Omental fat pad (tissue), 4 donors: ENCODE results near the gene RPL27. TPM values are rescaled to one million over a fixed set of nuclear protein-coding genes. Genes with fewer than 3 reads are reported as not detected.

Experiments used
- ATAC-seq: fragments of 150-250 bp; one replicate; pipeline ENCODE4 v1.9.1; 2016; ENCODE audit warnings: mild to moderate bottlenecking, moderate library complexity; ENCODE audit not compliant: low FRiP score
- DNase-seq: peaks from one replicate; pipeline ENCODE4 v3.0.0-alpha.2; 2019; ENCODE audit warnings: low spot score
- total RNA-seq, 4 donors: library from RNA; depleted of rRNA; stranded (reverse); fragments of >200 nt; gene quantifications; one replicate each; pipeline ENCODE4 v1.1.0, GENCODE V29; 2016
- TF ChIP-seq, protein P1 (sequence below), 3 donors: fragments of 450-650 bp; IDR thresholded peaks; one replicate each; pipeline ENCODE4 v1.5.1; 2016 to 2017; ENCODE audit warnings: antibody characterized with exemption in 3 of 3, mild to moderate bottlenecking in 3 of 3, moderate library complexity in 2 of 3

Gene RPL27
- total RNA-seq, 4 donors from 2014 or later, result 852 to 1,453 (median 1,237) TPM

GRCh38 chr17:43011728-43012472 is 13.7 kb downstream of the RPL27 start:
- no peak for DNase-seq
- no peak for ATAC-seq
- TF ChIP-seq, protein P1, sequence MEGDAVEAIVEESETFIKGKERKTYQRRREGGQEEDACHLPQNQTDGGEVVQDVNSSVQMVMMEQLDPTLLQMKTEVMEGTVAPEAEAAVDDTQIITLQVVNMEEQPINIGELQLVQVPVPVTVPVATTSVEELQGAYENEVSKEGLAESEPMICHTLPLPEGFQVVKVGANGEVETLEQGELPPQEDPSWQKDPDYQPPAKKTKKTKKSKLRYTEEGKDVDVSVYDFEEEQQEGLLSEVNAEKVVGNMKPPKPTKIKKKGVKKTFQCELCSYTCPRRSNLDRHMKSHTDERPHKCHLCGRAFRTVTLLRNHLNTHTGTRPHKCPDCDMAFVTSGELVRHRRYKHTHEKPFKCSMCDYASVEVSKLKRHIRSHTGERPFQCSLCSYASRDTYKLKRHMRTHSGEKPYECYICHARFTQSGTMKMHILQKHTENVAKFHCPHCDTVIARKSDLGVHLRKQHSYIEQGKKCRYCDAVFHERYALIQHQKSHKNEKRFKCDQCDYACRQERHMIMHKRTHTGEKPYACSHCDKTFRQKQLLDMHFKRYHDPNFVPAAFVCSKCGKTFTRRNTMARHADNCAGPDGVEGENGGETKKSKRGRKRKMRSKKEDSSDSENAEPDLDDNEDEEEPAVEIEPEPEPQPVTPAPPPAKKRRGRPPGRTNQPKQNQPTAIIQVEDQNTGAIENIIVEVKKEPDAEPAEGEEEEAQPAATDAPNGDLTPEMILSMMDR (IDR thresholded peaks at IDR 0.05), result no peak

- ATAC-seq, result no peak
- TF ChIP-seq, protein P1 (IDR thresholded peaks at IDR 0.05), result no peak
Measured at GRCh38 chr17:43013296-43013695, 15.1 kb downstream of the RPL27 start.

GRCh38 chr17:43014020-43014648 is 15.9 kb downstream of the RPL27 start:
- TF ChIP-seq, protein P1 (IDR thresholded peaks at IDR 0.05), result no peak
- no peak for ATAC-seq
- no peak for DNase-seq

More at GRCh38 chr17:43013296-43013695, 15.1 kb downstream of the RPL27 start:
- DNase-seq, result no peak

GRCh38 chr17:43014649-43015542 is 16.7 kb downstream of the RPL27 start:
- ATAC-seq, result peak; percentile 5
- DNase-seq, result no peak
- TF ChIP-seq, protein P1 (IDR thresholded peaks at IDR 0.05), result no peak

- TF ChIP-seq, protein P1 (IDR thresholded peaks at IDR 0.05), result no peak
- ATAC-seq (peak; percentile 46), DNase-seq (no peak)
Measured at GRCh38 chr17:43015579-43015978, 17.4 kb downstream of the RPL27 start.

DNA sequence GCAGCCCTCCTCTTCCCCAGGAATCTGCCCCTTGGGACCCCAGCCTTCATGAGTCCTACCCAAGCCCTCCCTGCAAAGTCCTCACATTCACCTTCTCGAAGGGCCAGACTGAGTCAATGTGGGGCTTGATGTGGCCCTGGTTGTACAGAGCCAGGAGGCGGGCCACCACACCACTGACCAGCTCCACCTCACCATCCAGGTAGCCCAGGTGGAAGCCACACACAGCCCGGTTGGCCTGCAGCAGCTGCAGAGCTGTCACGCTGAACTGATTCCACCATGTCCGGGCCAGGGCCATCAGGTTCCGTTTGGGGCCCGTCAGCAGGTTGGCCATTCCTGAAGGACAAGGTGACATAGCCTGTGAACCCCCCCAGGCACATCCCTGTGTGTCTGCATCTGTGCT is 18.0 kb downstream of the RPL27 start:
- ATAC-seq, result no peak

More for the DNA sequence above, 18.0 kb downstream of the RPL27 start:
- no peak for DNase-seq
- TF ChIP-seq, protein P1 (IDR thresholded peaks at IDR 0.05), result no peak
